Fibroblast of lung (primary cell): ENCODE results near the gene LDLRAD3.

Experiments used
- EZH2 ChIP-seq: IDR thresholded peaks from 2 replicates; pipeline ENCODE4 v1.5.1; 2012; ENCODE audit warnings: low read length, control low read depth, mild to moderate bottlenecking; ENCODE audit errors: missing control alignments
- TF ChIP-seq, protein P1 (sequence below), 2 donors: IDR thresholded peaks in 1 of 2; conservative IDR thresholded peaks in 1 of 2; 1 replicate in 1 of 2; 2 replicates in 1 of 2; pipeline ENCODE4 v1.5.1; 2011 to 2012; ENCODE audit warnings: low read length in 2 of 2, control low read depth in 1 of 2, inconsistent platforms in 1 of 2, low read depth in 1 of 2, mild to moderate bottlenecking in 1 of 2

DNA sequence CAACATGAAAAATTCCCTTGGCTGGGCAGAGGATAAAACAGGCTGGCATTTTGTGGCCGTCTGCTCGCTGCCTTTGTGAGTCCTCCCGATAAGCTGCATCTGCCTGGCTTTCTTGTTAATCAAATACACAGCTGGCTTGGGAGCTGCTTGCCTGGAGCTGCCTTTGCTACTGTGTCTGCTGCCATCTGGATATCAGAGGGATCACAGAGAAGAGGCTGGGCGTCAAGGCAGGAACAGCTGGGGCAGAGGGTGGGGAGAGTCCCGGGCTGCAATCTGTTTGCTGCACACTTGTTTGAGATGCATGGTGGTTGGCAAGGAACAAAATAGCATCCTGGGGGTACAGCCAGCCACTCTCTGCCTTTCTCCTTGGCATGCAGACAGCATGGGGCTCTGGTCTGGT, 309.4 kb downstream of the LDLRAD3 start:
- TF ChIP-seq, protein P1, sequence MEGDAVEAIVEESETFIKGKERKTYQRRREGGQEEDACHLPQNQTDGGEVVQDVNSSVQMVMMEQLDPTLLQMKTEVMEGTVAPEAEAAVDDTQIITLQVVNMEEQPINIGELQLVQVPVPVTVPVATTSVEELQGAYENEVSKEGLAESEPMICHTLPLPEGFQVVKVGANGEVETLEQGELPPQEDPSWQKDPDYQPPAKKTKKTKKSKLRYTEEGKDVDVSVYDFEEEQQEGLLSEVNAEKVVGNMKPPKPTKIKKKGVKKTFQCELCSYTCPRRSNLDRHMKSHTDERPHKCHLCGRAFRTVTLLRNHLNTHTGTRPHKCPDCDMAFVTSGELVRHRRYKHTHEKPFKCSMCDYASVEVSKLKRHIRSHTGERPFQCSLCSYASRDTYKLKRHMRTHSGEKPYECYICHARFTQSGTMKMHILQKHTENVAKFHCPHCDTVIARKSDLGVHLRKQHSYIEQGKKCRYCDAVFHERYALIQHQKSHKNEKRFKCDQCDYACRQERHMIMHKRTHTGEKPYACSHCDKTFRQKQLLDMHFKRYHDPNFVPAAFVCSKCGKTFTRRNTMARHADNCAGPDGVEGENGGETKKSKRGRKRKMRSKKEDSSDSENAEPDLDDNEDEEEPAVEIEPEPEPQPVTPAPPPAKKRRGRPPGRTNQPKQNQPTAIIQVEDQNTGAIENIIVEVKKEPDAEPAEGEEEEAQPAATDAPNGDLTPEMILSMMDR (conservative IDR thresholded peaks at IDR 0.05 in 1 of 2, IDR thresholded peaks at IDR 0.05 in 1 of 2; ENCODE audit: low read depth in 1 of 2, low read length in 2 of 2), result no peak
- TF ChIP-seq EZH2, result no peak
